Measurements from ENCODE around the gene MAPRE3. TPM values are rescaled to one million over a fixed set of nuclear protein-coding genes. Genes with fewer than 3 reads are reported as not detected.

MAPRE3 gene
- total RNA-seq, 5 donors from 2014 or later (not counting 1 experiment from before 2014, with no cell fraction given): 4.0 to 5.1 (median 4.7) TPM

- WGBS (ENCODE audit: insufficient coverage): 1% methylated on average over 15 of the region's 24 CpGs
- ChIA-PET POLR2A (interaction anchor here (0.7 to 2.1 kb wide), 3 partner anchors 11 to 19 kb away, joined by 3 to 12 read pairs (median 3); partner anchors contain the start of gene OST4 (in 1 of the 2)), CTCF (interaction anchor here in 1 of 2 donors (0.6 to 1.8 kb wide), 5 partner anchors 16 to 1690 kb away, joined by 3 to 8 read pairs (median 4); partner anchors contain the start of genes ABHD1 and OST4)
- peaks cover 3 to 19% of the 10 kb centered on the region in 2 experiments for H3K4me1 ChIP-seq (ENCODE audit: control insufficient read depth in 1 of 2, extremely low read depth in 1 of 2, insufficient read depth in 2 of 2, low read length in 2 of 2)
- Mint-ChIP-seq H3K27ac (peak overlapping the region; percentile 84 to 89), H3K27me3 (peaks cover 9 to 10% of the 10 kb centered on the region in 2 donors), H3K36me3 (peaks cover 18% of the 10 kb centered on the region), H3K4me3 (peak overlapping the region; percentile 86 to 97 (median 93)), H3K4me1 (peaks cover 18 to 41% (median 20%) of the 10 kb centered on the region in 3 donors), H3K9me3 (no peaks in the 10 kb centered on the region)
- H3K4me3 ChIP-seq (ENCODE audit: control insufficient read depth in 1 of 2, extremely low read depth in 1 of 2, low read length in 1 of 2): peak overlapping the region; percentile 89 to 91
- ATAC-seq (replicated peaks in 1 of 4): no peak
- peak overlapping the region; percentile 77 for H3K27ac ChIP-seq (ENCODE audit: low read length)
- no peaks in the 10 kb centered on the region for H3K9me3 ChIP-seq
- DNase-seq: peak in 5 of 35 experiments; percentile 10 to 31 (median 25)
- peaks cover 8 to 27% of the 10 kb centered on the region in 2 donors for H3K36me3 ChIP-seq (ENCODE audit: control insufficient read depth in 2 of 2, extremely low read depth in 1 of 2, insufficient read depth in 1 of 2, low read length in 1 of 2)
- H3K27me3 ChIP-seq (replicated peaks in 1 of 2; ENCODE audit: control insufficient read depth in 2 of 2, extremely low read depth in 1 of 2, insufficient read depth in 2 of 2, low read length in 1 of 2): no peaks in the 10 kb centered on the region
These were observed 81.6 kb downstream of the MAPRE3 start for GRCh38 chr2:27051902-27052645.

- ChIA-PET POLR2A (no interaction called here), CTCF (interaction anchor here in 1 of 2 donors (1.3 kb wide), 1 partner anchor 15 kb away, joined by 5 read pairs; no protein-coding TSS in a partner anchor)
- 95% methylated on average over 10 of the region's 11 CpGs for WGBS (ENCODE audit: insufficient coverage)
- Histone ChIP-seq H3K4me1 (ENCODE audit: control insufficient read depth in 1 of 2, extremely low read depth in 1 of 2, insufficient read depth in 2 of 2, low read length in 2 of 2) (peaks cover 3 to 19% of the 10 kb centered on the region in 2 experiments), H3K36me3 (ENCODE audit: control insufficient read depth in 2 of 2, extremely low read depth in 1 of 2, insufficient read depth in 1 of 2, low read length in 1 of 2) (peaks cover 8 to 32% of the 10 kb centered on the region in 2 donors), H3K4me3 (ENCODE audit: control insufficient read depth in 1 of 2, extremely low read depth in 1 of 2, low read length in 1 of 2) (no peak overlapping the region), H3K27ac (ENCODE audit: low read length) (no peak overlapping the region), H3K9me3 (no peaks in the 10 kb centered on the region), H3K27me3 (replicated peaks in 1 of 2; ENCODE audit: control insufficient read depth in 2 of 2, extremely low read depth in 1 of 2, insufficient read depth in 2 of 2, low read length in 1 of 2) (no peaks in the 10 kb centered on the region)
- Mint-ChIP-seq H3K27ac (peak overlapping the region; percentile 33 to 89), H3K4me3 (peak overlapping the region in 2 of 3 donors; percentile 86 to 93), H3K36me3 (peaks cover 18% of the 10 kb centered on the region), H3K9me3 (no peaks in the 10 kb centered on the region), H3K4me1 (peaks cover 18 to 41% (median 20%) of the 10 kb centered on the region in 3 donors), H3K27me3 (peaks cover 9 to 10% of the 10 kb centered on the region in 2 donors)
- no peak for ATAC-seq (replicated peaks in 1 of 4)
- no peak for DNase-seq
These were observed 82.9 kb downstream of the MAPRE3 start for GRCh38 chr2:27053321-27053720.

GRCh38 chr2:27053776-27054175 lies 83.3 kb downstream of the MAPRE3 start:
- H3K4me3 Mint-ChIP-seq: peak overlapping the region in 2 of 3 donors; percentile 1 to 5
- peaks cover 8 to 34% of the 10 kb centered on the region in 2 donors for H3K36me3 ChIP-seq (ENCODE audit: control insufficient read depth in 2 of 2, extremely low read depth in 1 of 2, insufficient read depth in 1 of 2, low read length in 1 of 2)

GRCh38 chr2:27054721-27055120 lies 84.3 kb downstream of the MAPRE3 start:
- Histone ChIP-seq H3K9me3 (no peaks in the 10 kb centered on the region), H3K27me3 (replicated peaks in 1 of 2; ENCODE audit: control insufficient read depth in 2 of 2, extremely low read depth in 1 of 2, insufficient read depth in 2 of 2, low read length in 1 of 2) (no peaks in the 10 kb centered on the region), H3K4me3 (ENCODE audit: control insufficient read depth in 1 of 2, extremely low read depth in 1 of 2, low read length in 1 of 2) (no peak overlapping the region), H3K36me3 (ENCODE audit: control insufficient read depth in 2 of 2, extremely low read depth in 1 of 2, insufficient read depth in 1 of 2, low read length in 1 of 2) (peaks cover 8 to 35% of the 10 kb centered on the region in 2 donors), H3K4me1 (ENCODE audit: control insufficient read depth in 1 of 2, extremely low read depth in 1 of 2, insufficient read depth in 2 of 2, low read length in 2 of 2) (peaks cover 0 to 13% of the 10 kb centered on the region in 2 experiments), H3K27ac (ENCODE audit: low read length) (no peak overlapping the region)
- peaks cover 9 to 10% of the 10 kb centered on the region in 2 donors for H3K27me3 Mint-ChIP-seq
- no peak overlapping the region for H3K4me3 Mint-ChIP-seq
- H3K9me3 Mint-ChIP-seq: no peaks in the 10 kb centered on the region
- WGBS (ENCODE audit: insufficient coverage): 89% methylated on average over 7 of the region's 11 CpGs
- ATAC-seq (replicated peaks in 1 of 4) (no peak), DNase-seq (no peak)
- ChIA-PET POLR2A (interaction anchor here in 1 of 2 donors (0.7 kb wide), 1 partner anchor 16 kb away, joined by 3 read pairs; no protein-coding TSS in a partner anchor), CTCF (no interaction called here)
- peaks cover 12 to 36% (median 14%) of the 10 kb centered on the region in 3 donors for H3K4me1 Mint-ChIP-seq
- no peak overlapping the region for H3K27ac Mint-ChIP-seq
- peaks cover 18% of the 10 kb centered on the region for H3K36me3 Mint-ChIP-seq

More at GRCh38 chr2:27053776-27054175, 83.3 kb downstream of the MAPRE3 start:
- Histone ChIP-seq H3K4me3 (ENCODE audit: control insufficient read depth in 1 of 2, extremely low read depth in 1 of 2, low read length in 1 of 2) (no peak overlapping the region), H3K9me3 (no peaks in the 10 kb centered on the region), H3K27ac (ENCODE audit: low read length) (no peak overlapping the region), H3K27me3 (replicated peaks in 1 of 2; ENCODE audit: control insufficient read depth in 2 of 2, extremely low read depth in 1 of 2, insufficient read depth in 2 of 2, low read length in 1 of 2) (no peaks in the 10 kb centered on the region), H3K4me1 (ENCODE audit: control insufficient read depth in 1 of 2, extremely low read depth in 1 of 2, insufficient read depth in 2 of 2, low read length in 2 of 2) (peaks cover 3 to 19% of the 10 kb centered on the region in 2 experiments)
- ATAC-seq (replicated peaks in 1 of 4) (no peak), DNase-seq (no peak)
- Mint-ChIP-seq H3K36me3 (peaks cover 18% of the 10 kb centered on the region), H3K4me1 (peaks cover 18 to 41% (median 20%) of the 10 kb centered on the region in 3 donors), H3K27me3 (peaks cover 9 to 10% of the 10 kb centered on the region in 2 donors), H3K27ac (peak overlapping the region in 1 of 2 donors; percentile 49), H3K9me3 (no peaks in the 10 kb centered on the region)
- CTCF ChIA-PET: interaction anchor here in 1 of 2 donors (0.6 kb wide), 1 partner anchor 27 kb away, joined by 6 read pairs; no protein-coding TSS in a partner anchor
- 89% methylated on average over 8 of the region's 8 CpGs for WGBS (ENCODE audit: insufficient coverage)
- POLR2A ChIA-PET: no interaction called here

GRCh38 chr2:27057184-27057583 lies 86.7 kb downstream of the MAPRE3 start:
- H3K4me3 Mint-ChIP-seq: no peak overlapping the region
- Histone ChIP-seq H3K4me3 (ENCODE audit: control insufficient read depth in 1 of 2, extremely low read depth in 1 of 2, low read length in 1 of 2) (no peak overlapping the region), H3K27ac (ENCODE audit: low read length) (no peak overlapping the region), H3K4me1 (ENCODE audit: control insufficient read depth in 1 of 2, extremely low read depth in 1 of 2, insufficient read depth in 2 of 2, low read length in 2 of 2) (peaks cover 0 to 2% of the 10 kb centered on the region in 2 experiments), H3K9me3 (no peaks in the 10 kb centered on the region), H3K36me3 (ENCODE audit: control insufficient read depth in 2 of 2, extremely low read depth in 1 of 2, insufficient read depth in 1 of 2, low read length in 1 of 2) (peaks cover 8 to 35% of the 10 kb centered on the region in 2 donors), H3K27me3 (replicated peaks in 1 of 2; ENCODE audit: control insufficient read depth in 2 of 2, extremely low read depth in 1 of 2, insufficient read depth in 2 of 2, low read length in 1 of 2) (no peaks in the 10 kb centered on the region)
- DNase-seq: no peak
- H3K27ac Mint-ChIP-seq: no peak overlapping the region
- H3K4me1 Mint-ChIP-seq: peaks cover 3 to 16% (median 4%) of the 10 kb centered on the region in 3 donors
- POLR2A ChIA-PET: no interaction called here
- no peak for ATAC-seq (replicated peaks in 1 of 4)
- no CpG with 5 or more reads among the region's 6 CpGs for WGBS (ENCODE audit: insufficient coverage)
- H3K9me3 Mint-ChIP-seq: no peaks in the 10 kb centered on the region
- H3K36me3 Mint-ChIP-seq: peaks cover 12% of the 10 kb centered on the region
- H3K27me3 Mint-ChIP-seq: no peaks in the 10 kb centered on the region
- CTCF ChIA-PET: no interaction called here

- Mint-ChIP-seq H3K27me3 (no peaks in the 10 kb centered on the region), H3K27ac (no peak overlapping the region), H3K4me3 (no peak overlapping the region), H3K36me3 (peaks cover 12% of the 10 kb centered on the region), H3K4me1 (peaks cover 0 to 15% (median 3%) of the 10 kb centered on the region in 3 donors), H3K9me3 (no peaks in the 10 kb centered on the region)
- Histone ChIP-seq H3K27ac (ENCODE audit: low read length) (no peak overlapping the region), H3K36me3 (ENCODE audit: control insufficient read depth in 2 of 2, extremely low read depth in 1 of 2, insufficient read depth in 1 of 2, low read length in 1 of 2) (peaks cover 8 to 40% of the 10 kb centered on the region in 2 donors), H3K9me3 (no peaks in the 10 kb centered on the region), H3K27me3 (replicated peaks in 1 of 2; ENCODE audit: control insufficient read depth in 2 of 2, extremely low read depth in 1 of 2, insufficient read depth in 2 of 2, low read length in 1 of 2) (no peaks in the 10 kb centered on the region), H3K4me1 (ENCODE audit: control insufficient read depth in 1 of 2, extremely low read depth in 1 of 2, insufficient read depth in 2 of 2, low read length in 2 of 2) (no peaks in the 10 kb centered on the region), H3K4me3 (ENCODE audit: control insufficient read depth in 1 of 2, extremely low read depth in 1 of 2, low read length in 1 of 2) (no peak overlapping the region)
- ATAC-seq (replicated peaks in 1 of 4): no peak
- ChIA-PET CTCF (no interaction called here), POLR2A (interaction anchor here in 1 of 2 donors (0.5 to 0.7 kb wide), 3 partner anchors 10 to 26 kb away, joined by 3 to 5 read pairs (median 5); no protein-coding TSS in a partner anchor)
- 95% methylated on average over 8 of the region's 10 CpGs for WGBS (ENCODE audit: insufficient coverage)
- DNase-seq: no peak
These were observed 87.8 kb downstream of the MAPRE3 start for GRCh38 chr2:27058210-27058609.
